GM18870 (cell line): Measurements from ENCODE around the gene CST9.
"Not testable (repeated sequence)": the region's sequence is repeated elsewhere in the genome, so short reads cannot be mapped to it uniquely, and the experiment has no call there.

ENCODE experiments used
- ATAC-seq: cut with Tn5 transposase; IDR thresholded peaks from one replicate; pipeline ENCODE4 v1.9.1; 2021; ENCODE audit warnings: moderate library complexity; ENCODE audit not compliant: unreplicated experiment

CST9 gene

DNA sequence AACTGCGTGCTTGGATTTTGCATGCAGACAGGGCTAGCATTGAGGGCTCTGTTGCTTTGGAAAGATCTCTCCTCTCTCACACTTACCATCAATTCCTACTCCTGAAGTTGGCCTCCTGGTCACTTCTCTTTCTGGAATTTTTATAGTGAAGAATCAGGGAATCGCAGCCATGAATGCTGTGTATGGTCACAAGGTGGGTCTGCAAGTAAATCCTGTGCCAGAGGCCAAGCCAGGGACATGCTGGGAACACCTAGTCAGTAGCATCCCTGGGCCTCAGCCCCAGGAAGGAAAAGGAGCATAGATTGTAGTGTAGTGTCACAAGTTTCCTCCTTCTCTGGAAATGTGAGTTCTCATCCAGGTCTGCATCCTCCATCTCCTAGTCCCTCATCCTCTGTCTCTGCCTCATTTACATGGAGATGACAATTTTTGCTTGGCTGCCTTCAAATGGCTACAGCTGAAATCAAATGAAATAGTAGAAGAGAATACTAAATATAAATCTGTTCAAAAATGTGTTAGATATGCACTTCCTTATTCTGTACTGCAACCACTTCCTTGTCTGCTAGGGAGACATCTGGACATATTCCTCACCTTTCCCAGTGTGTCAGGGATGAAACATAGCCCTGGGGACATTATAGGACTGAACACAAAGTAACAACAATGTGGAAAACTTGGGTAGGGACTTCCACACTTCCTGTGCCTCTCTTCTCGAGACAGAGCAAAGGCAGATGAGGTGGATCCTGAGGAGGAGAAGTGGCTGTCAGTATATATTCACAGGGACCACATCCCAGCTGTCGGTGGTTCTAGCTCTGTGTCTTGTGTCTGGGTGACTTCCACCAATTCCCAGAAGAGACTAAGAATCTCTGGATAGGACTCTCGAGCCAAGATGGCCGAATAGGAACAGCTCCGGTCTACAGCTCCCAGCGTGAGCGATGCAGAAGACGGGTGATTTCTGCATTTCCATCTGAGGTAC lies 17.0 kb downstream of the CST9 start:
- ATAC-seq = no peak

DNA sequence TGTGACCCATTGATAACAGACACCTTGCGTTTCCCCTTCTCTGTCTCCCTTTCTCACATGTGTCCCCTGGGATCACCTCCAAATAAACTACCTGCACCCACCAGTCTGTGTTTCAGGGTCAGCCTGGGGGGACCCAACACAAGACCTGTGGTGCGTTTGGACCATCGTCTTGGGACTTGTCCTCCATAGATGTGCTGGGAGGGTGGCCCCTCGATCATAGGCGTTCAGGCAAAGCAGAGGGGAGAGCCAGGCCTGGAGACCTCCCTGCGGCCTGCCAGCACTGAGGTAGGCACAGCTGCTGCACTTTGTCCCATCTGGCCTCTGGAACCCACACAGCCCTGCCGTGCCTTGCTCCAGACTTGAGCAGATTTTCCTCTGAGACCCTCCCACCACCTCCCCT lies 18.1 kb downstream of the CST9 start:
- ATAC-seq = no peak

DNA sequence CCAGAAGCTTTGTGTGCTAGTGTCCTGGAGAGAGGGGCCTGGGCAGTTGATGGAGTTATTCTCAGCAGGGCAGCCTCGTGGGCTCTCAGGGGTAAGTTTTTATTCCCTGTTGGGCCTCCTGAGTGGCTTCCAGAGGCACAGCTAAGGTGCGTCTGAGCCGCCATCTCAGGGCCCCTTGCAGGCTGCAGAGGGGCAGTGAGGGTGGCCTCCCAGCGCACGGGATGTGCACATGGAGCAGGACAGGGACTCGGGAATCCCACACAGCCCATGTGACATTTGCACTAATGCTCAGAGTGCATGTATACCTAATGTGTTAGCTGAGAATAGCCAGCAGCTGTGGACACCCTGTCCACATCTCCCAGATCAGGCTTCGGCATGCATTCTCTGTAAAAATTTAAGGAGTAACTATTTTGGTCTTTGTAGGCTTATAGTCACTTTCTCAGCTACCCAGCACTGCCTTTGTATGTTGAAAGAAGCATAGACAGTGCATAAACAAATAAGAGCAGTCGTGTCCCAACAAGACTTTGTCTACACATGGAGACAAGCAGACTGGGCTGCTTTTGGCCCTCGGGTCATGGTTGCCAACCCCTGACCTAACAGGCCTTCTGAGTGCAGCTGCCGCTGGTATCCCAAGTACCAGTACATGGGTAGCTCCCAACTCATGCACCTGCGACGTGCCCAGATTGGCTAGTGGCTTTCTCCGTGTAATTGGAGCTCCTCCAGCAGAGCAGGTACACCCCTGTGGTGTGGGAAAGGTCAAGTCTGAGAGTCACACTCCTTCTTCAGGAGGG lies 18.8 kb downstream of the CST9 start:
- ATAC-seq = no peak

DNA sequence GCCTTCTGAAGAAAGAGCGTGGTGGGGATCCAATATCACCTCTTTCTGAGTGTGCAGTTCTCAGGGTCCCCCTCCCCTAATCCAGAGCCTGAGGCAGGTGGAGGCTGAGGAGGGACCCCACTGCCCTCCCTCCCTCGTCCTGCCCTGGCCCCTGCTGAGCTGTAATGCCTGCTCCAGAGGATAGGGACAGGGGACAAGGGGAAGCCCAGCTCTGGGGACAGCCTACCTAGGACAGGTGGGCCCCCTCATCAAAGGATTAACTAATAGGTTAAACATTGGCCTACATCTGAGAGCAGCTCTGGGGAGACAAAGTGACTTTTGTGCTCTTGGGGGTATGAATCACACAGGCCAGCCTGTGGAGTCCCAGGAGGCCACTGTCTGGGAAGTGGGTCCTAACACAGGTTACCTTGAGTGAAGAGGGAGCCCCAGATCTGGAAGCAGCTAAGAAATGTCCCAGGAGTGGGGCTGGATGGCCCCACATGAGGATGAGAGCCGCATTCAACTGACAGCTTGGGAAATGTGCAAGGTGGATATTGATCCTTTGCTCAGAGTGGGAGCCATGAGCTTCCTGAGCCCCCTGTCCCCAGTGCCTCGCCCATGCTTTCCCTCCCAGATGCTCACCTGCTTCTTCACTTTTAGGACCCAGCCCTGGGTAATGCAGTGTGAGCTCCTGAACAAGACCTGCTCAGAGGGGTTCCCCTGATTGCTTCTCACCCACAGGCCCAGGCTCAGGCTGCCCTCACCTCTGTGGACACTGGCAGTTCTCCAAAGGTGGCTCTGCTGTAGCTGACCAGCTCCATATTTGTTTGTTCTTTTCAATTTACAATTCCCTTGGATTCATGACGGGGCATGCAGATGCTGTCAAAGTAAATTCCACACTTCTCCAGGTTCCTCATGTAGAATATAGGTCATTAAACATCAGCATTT lies 19.6 kb downstream of the CST9 start:
- ATAC-seq = no peak

DNA sequence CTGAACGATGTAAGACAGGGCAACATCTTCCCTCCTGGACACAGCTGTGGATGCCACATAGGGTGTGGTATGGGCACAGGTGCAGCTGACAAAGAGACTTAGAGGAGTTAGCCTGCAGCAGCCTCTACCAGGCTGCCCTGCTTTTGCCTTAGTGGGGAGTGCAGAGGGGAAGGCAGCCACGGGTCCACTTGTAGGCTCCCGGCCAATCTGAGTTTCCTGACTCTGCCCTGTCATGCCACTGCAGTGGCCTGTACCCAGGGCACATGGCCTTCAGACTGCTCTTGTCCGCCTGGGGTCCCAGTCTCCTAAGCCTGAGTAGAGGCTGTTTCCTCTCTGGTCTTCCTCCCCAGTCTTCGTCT lies 20.3 kb downstream of the CST9 start:
- no peak for ATAC-seq

DNA sequence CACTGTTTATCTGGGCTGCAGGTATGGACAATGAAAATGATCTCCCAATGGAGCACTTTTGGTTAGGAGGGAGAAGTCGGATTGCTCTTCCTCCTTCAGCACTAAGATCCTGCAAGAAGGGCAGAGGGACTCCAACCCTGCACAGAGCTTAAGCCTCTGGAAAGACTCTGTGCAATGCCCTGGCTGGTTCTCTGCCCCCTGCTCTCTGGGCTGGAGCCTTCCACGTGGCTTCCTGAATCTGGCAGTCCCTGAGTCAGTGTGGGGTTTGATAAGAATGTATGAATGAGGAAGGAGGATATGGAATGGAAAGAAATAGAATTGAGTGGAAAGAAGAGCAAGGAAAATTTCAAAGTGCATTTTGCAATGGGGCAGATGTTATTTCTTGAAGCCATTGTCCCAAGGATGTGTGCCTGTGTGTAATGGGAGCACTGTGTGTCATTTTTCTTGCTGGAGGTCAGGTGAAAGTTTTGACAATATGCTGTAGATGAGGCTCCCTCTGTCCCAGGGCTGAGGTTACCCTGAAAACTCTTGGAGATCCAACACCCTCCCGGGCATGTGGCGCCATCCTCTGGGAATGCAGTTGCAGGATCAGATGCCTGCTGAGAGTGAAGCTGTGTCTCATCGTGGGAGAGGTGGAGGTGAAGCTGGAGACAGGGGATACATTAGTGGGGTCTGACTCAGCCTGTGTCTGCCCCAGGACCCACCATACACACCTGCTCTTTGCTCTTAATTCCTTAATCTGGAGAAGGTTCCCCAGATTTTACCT lies 21.1 kb downstream of the CST9 start:
- ATAC-seq = no peak

DNA sequence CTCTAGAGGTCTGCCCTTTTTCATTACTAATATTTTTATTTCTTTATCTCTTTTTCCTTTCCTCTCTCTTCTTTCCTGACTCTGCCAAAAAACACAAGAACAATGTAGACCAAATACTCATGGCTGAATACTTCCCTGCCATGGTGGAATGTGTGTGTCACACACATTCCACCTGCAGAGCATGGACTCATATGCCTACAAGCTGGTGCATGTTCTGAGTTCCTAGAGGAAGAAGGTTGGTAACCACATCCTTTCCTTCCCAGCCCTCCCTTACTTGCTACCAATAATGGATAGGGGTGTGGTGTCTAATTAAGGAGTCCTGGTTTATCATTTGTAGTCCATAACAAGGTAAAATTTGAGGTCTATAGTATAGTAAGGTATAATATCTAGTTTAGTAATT lies 22.2 kb downstream of the CST9 start:
- no peak for ATAC-seq

DNA sequence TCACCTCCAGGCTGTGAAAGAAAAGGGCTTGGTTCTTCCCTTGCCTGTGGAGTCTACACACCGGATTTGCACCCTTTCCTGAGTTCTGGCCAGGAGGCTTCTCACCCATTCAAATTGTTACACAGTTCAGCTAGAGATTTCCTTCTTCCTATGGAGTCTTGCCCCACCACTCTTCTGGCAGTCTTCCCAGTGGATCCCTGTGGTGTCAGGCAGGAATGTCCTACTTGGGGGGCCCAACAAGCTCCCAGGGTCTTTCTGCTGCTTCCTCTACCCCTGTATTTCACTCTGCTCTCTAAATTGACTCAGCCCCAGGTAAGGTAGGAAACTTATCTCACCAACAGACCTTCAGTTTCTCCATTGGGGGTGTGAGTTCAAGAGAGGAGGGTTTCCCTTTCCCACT lies 23.4 kb downstream of the CST9 start:
- no peak for ATAC-seq

DNA sequence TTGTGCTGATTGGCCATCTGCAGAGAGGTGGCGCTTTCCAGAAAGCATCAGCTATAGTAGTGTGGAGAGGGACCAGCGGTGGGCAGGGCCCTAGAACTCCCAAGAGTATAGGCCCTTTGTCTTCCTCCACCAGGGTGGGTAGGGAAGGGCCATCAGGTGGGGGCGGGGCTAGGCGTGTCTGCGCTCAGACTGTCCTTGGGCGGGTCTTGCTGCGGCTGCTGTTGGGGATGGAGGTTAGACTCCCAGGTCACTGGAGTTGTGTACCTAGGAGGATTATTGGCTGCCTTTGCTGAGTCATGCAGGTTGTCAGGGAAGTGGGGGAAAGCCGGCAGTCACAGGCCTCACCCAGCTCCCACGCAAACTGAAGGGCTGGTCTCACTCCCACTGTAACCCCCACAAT lies 23.9 kb downstream of the CST9 start:
- not testable (repeated sequence) for ATAC-seq

DNA sequence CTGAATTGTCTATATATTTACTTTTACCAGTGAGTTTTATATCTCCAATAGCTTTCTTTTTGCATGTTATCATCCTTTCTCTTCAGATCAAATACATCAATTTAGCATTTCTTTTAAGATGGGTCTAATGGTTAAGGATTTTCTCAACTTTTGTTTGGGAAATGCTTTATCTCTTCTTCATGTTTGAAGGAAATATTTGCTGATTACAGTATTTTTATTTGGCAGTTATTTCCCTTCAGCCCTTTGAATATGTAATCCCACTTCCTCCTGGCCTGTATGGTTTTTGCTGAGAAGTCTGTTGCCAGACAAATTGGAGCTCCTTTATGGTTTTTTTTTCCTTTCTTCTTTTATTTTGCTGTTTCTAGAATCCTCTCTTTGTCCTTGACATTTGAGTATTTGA lies 30.7 kb downstream of the CST9 start:
- no peak for ATAC-seq

DNA sequence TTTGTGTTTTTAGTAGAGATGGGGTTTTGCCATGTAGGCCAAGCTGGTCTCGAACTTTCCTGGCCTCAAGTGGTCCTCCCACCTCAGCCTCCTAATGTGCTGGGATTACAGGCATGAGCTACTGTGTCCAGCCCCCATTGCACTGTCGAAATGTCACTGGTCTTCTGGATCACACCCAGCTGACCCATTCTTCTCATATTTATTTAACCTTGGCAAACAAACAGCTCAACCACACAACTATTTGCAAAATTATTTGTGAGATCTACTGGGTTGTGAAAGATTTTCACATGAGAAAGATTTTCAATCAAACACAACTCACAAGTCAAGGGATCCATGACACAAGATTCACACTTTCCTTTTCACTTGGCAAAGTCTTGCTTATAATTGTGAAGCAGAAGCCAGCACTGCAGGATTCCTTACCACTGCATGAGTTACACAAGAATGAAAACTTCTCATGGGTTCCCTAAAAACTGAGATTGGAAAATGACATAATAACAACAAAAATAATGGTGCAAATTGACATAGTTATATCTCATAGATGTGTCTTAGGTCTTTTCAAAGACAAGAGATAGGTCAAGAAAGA lies 35.4 kb downstream of the CST9 start:
- ATAC-seq = no peak

DNA sequence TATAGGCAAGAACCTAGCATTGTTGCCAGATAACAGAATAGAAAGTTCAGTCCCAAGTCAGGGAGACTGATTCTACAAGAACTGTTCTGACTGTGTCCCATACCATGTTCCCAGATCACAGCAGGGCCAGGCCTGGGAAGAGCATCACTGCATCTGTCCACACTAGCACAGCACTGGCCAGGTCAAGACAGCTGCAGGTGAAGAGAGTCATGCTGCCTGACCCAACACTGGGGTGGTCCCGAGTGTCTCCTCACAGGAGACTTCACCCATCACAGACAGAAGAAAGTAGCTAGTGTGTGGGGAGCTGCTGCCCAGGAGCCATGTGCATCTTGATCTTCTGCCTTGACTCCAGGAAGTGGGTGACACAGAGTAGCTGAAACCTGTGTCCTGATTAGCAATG lies 36.1 kb downstream of the CST9 start:
- no peak for ATAC-seq

DNA sequence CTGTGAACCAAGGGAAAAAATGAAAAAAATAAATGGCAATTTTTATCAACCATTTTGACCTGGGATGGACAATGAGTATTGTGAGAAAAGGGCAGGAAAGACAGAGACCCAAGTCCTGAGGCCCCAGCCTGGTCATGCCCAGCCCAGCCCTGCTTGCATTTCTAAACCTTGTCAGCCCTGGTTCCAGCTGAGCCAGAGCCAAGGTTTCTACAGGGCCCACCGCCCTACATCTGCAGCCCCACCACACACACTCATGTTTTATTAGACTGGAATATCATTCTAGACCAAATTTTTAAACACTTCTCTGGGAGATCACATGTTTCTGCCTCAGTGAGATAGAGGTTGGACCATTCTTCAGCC lies 36.8 kb downstream of the CST9 start:
- no peak for ATAC-seq

DNA sequence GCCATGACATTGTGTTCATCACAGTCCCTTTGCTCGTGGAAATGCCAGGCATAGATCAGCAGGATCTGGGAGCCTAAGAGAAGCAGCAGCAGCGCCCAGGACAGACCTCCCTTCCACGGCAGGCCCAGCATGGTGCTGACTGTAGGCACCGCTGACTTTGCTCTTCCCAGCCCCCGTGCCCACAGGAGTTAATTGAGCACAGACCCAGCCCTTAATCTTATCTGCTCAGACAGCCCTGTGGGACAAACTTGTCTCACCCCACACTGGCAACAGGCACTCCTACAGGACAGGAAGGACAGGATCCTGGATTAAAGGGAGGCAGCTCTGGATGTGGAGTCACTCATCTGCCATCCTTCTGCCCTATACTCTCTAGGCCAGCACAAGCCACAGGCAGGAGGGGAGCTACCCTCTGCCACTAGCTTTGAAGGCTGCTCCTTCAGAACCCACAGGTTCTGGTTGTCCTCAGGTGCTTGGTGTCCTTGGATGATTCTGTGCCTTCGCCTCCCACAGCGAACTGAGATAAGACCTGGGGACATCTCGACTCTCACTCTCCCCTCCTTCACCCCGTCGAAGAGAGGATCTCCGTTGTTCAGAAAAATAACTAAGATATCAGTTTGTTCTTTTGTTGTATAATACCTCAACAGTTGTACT lies 37.3 kb downstream of the CST9 start, which contains the start of gene CST9L:
CST9L (minus strand) TSS at position 165 of the 651 bp plus-strand sequence; CDS start at position 131, 34 bp downstream.
- no peak for ATAC-seq

DNA sequence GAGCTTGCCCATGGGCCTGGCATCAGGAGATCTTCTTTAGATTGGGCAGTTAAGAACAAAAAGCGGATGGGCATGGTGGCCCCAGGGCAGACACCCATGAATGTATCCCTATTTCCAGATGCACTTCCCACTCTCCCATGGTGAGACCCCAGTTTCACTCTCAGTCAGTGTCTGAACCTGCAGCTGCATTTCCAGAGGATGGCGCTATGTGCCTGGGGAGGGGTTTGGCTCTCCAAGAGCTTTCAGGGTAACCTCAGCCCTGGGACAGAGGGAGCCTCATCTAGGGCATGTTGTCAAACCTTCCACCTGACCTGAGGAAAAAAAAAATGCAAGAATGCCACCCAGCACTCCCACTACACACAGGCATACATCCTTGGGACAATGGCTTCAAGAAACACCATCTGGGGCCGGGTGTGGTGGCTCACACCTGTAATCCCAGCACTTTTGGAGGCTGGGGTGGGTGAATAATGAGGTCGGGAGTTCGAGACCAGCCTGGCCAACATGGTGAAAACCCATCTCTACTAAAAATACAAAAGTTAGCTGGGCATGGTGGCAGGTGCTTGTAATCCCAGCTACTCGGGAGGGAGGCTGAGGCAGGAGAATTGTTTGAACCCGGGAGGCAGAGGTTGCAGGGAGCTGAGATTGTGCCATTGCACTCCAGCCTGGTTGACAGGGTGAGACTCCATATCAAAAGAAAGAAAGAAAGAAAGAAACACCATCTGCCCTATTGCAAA lies 39.4 kb downstream of the CST9 start:
- no peak for ATAC-seq

DNA sequence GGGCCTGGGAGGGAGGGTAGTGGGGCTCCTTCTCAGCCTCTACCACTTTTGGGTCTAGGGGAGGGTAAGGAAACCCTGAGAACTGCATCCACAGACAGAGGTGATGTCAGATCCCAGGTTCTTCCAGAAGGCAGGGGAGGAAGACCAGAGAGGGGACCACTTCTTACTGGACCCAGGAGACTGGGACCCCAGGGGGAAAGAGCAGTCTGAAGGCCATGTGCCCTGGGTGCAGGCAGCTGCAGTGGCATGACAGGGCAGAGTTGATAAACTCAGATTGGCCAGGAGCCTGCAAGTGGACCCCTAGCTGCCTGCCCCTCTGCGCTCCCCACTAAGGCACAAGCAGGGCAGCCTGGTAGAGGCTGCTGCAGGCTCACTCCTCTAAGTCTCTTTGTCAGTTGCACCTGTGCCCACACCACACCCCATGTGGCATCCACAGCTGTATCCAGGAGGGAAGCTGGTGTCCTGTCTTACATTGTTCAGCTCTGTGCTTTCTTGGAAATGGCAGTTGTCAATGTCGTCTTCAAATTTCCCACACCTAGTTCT lies 40.1 kb downstream of the CST9 start:
- no peak for ATAC-seq

DNA sequence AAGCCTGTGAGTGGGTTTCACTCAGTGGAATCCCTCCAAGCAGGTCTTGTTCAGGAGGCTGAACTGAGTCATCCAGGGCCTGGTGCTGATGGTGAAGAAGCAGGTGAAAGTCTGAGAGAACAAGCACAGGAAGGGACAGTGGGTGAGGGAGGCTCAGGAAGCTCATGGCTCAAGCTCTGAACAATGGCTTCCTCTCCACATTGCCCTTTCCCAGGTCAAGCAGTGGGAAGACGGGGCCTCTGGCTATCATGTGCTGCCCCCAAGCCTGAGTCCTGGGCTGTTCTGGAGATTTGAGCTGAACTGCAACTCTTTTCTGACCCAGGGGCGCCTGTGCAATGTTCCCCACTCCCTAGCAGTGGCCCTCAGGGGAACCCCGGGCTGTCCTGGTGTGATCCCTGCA lies 40.8 kb downstream of the CST9 start:
- no peak for ATAC-seq

DNA sequence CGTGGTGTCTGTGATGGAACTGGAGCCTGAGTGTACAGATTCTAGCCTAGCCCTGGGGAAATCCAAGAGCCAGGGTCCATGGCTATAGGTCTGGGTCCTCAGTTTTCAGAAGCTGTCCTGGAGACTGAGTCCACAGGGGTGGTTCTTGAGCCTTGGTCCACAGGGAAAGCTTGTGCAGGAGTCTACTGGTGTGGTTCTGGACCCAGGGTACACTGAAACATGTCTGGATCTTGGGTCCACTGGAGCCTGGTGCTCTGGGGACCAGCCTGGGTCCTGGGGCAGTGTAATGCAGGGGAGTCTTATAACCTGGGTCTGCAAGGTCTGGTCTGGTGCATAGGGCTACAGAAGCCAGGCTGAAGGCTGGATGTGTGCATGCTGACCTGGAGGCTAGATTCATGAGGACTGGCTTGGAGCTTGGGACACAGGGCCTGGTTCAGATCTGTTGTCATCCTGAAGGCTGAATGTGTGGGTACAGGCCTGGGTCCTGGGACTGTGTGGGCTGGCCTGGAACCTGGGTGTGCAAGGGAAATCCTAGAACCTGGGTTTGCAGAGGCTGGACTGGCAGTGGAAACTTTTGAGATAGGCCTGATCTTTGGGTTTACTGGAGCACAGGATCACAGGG lies 42.9 kb downstream of the CST9 start:
- ATAC-seq = no peak
